Panc1 (cell line): ENCODE results near the gene TBX21. TPM values are rescaled to one million over a fixed set of nuclear protein-coding genes. Genes with fewer than 3 reads are reported as not detected.

Source experiments
- ATAC-seq: fragments of 200-7000 bp; cut with Tn5 transposase; 2 replicates; pipeline ENCODE4 v1.9.1; 2020; ENCODE audit warnings: mild to moderate bottlenecking, moderate library complexity
- BruUV-seq: library from RNA; stranded (reverse); fragments of 400-500 nt; replicated peaks from 2 replicates; lab custom pipeline; 2021; lab: Mats Ljungman, UMichigan
- CTCF ChIA-PET: fragments of 300-600 bp; sonication (Branson Sonifier 250); formaldehyde crosslinking; loops from one replicate; lab custom pipeline; 2022; ENCODE audit warnings: antibody characterized with exemption; lab: Charles Lee
- POLR2A ChIA-PET: fragments of 300-600 bp; sonication (Branson Sonifier 250); formaldehyde crosslinking; loops from one replicate; lab custom pipeline; 2022; ENCODE audit warnings: antibody characterized with exemption; lab: Charles Lee
- DNase-seq: peaks from one replicate; pipeline ENCODE4 v3.0.0-alpha.2; 2010; ENCODE audit warnings: low read depth, low spot score
- H3K27ac ChIP-seq: 2 replicates; pipeline ENCODE4 v1.5.1; 2011; ENCODE audit warnings: mild to moderate bottlenecking, low read length, inconsistent platforms
- H3K27me3 ChIP-seq: fragments of 200-500 bp; sonication (Bioruptor generic); 2 replicates; pipeline ENCODE4 v1.6.0; 2014; ENCODE audit warnings: low read length, inconsistent platforms; ENCODE audit not compliant: control insufficient read depth, insufficient read depth
- H3K36me3 ChIP-seq: fragments of 200-500 bp; sonication (Bioruptor generic); 2 replicates; pipeline ENCODE4 v1.5.1; 2014; ENCODE audit warnings: inconsistent platforms, mild to moderate bottlenecking, low read length, moderate library complexity; ENCODE audit not compliant: control insufficient read depth, insufficient read depth
- H3K4me1 ChIP-seq: 2 replicates; pipeline ENCODE4 v1.5.1; 2011; ENCODE audit warnings: inconsistent platforms, mild to moderate bottlenecking, low read length, moderate library complexity; ENCODE audit not compliant: control insufficient read depth, insufficient read depth
- H3K4me3 ChIP-seq, 2 experiments: 2 replicates each; pipeline ENCODE4 v1.5.1; 2011 to 2012; ENCODE audit warnings: low read depth in 2 of 2, low read length in 2 of 2, mild to moderate bottlenecking in 2 of 2, inconsistent platforms in 1 of 2, moderate library complexity in 1 of 2
- H3K9me3 ChIP-seq: fragments of 200-500 bp; sonication (Bioruptor generic); 2 replicates; pipeline ENCODE4 v1.5.1; 2014; ENCODE audit warnings: low read depth, mild to moderate bottlenecking, inconsistent platforms, low read length, moderate library complexity; ENCODE audit not compliant: control insufficient read depth, insufficient read depth
- POLR2AphosphoS5 ChIP-seq: IDR thresholded peaks from 2 replicates; pipeline ENCODE4 v1.6.1; 2012; ENCODE audit warnings: mild to moderate bottlenecking, low read depth, low read length, moderate library complexity
- SIN3A ChIP-seq: IDR thresholded peaks from 2 replicates; pipeline ENCODE4 v1.6.1; 2012; ENCODE audit warnings: low read depth, mild to moderate bottlenecking, low read length, moderate library complexity, borderline replicate concordance; ENCODE audit not compliant: insufficient read depth
- TCF7L2 ChIP-seq: IDR thresholded peaks from 2 replicates; pipeline ENCODE4 v1.6.1; 2011; ENCODE audit warnings: mild to moderate bottlenecking, low read depth, low read length, inconsistent platforms
- in situ Hi-C: cut with HindIII; loops from 2 replicates; pipeline ENCODE4 v1.10.0; 2016; ENCODE audit warnings: low sequenced_read_pairs, low pct_unique_long_range_greater_than_20kb
- intact Hi-C: fragments of 100-400 bp; cut with micrococcal nuclease; formaldehyde crosslinking; loops from one replicate; pipeline ENCODE4 v1.10.0; 2022; ENCODE audit not compliant: unreplicated experiment
- total RNA-seq: library from RNA; stranded (reverse); gene quantifications from one replicate; pipeline ENCODE4 v1.2.1, GENCODE V29; 2021; ENCODE audit not compliant: unreplicated experiment
- TF ChIP-seq, protein P1 (sequence below), 2 experiments: IDR thresholded peaks; 2 replicates each; pipeline ENCODE4 v1.6.1; 2011 to 2012; ENCODE audit warnings: low read depth in 2 of 2, control low read depth in 1 of 2, low read length in 1 of 2, mild to moderate bottlenecking in 1 of 2, moderate library complexity in 1 of 2; ENCODE audit not compliant: insufficient read depth in 1 of 2
- TF ChIP-seq, protein P2 (sequence below): fragments of 450-650 bp; IDR thresholded peaks from 2 replicates; pipeline ENCODE4 v1.5.1; 2017; ENCODE audit warnings: mild to moderate bottlenecking

Gene TBX21
- total RNA-seq, 1 experiment from 2014 or later = 0.10 TPM

DNA sequence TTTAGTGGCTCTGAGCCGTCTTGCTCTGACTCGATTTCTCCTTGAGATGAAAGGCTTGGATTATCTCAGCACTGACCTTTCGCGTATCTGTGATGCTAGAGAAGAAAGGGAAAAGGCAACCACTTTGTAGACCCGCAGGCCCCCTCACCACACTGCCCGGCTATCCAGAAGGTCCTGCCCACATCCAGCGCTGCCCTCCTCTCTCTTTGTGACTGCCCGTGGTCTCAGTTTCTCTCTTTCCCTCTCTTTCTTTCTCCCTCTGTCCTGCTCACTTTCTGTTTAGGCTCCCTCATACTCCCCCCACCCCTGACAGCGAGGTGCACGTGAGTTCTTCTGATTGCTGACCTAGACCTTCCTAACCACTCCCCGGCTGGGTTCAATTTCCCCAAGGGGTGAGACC, 12.8 kb upstream of the TBX21 start:
- no peaks in the 10 kb centered on the region for H3K36me3 ChIP-seq
- intact Hi-C loops (no loop called here), in situ Hi-C loops (no loop called here)
- POLR2A ChIA-PET = no interaction called here
- CTCF ChIA-PET = no interaction called here
- no peak overlapping the region for H3K4me3 ChIP-seq
- H3K4me1 ChIP-seq = peaks cover 3% of the 10 kb centered on the region; the same call in 1 of the 2 replicates
- TF ChIP-seq POLR2AphosphoS5 = no peak
- TF ChIP-seq, protein P1, sequence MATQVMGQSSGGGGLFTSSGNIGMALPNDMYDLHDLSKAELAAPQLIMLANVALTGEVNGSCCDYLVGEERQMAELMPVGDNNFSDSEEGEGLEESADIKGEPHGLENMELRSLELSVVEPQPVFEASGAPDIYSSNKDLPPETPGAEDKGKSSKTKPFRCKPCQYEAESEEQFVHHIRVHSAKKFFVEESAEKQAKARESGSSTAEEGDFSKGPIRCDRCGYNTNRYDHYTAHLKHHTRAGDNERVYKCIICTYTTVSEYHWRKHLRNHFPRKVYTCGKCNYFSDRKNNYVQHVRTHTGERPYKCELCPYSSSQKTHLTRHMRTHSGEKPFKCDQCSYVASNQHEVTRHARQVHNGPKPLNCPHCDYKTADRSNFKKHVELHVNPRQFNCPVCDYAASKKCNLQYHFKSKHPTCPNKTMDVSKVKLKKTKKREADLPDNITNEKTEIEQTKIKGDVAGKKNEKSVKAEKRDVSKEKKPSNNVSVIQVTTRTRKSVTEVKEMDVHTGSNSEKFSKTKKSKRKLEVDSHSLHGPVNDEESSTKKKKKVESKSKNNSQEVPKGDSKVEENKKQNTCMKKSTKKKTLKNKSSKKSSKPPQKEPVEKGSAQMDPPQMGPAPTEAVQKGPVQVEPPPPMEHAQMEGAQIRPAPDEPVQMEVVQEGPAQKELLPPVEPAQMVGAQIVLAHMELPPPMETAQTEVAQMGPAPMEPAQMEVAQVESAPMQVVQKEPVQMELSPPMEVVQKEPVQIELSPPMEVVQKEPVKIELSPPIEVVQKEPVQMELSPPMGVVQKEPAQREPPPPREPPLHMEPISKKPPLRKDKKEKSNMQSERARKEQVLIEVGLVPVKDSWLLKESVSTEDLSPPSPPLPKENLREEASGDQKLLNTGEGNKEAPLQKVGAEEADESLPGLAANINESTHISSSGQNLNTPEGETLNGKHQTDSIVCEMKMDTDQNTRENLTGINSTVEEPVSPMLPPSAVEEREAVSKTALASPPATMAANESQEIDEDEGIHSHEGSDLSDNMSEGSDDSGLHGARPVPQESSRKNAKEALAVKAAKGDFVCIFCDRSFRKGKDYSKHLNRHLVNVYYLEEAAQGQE (IDR thresholded peaks at IDR 0.05; ENCODE audit: insufficient read depth in 1 of 2, low read depth in 2 of 2, low read length in 1 of 2) = no peak
- TF ChIP-seq, protein P2, sequence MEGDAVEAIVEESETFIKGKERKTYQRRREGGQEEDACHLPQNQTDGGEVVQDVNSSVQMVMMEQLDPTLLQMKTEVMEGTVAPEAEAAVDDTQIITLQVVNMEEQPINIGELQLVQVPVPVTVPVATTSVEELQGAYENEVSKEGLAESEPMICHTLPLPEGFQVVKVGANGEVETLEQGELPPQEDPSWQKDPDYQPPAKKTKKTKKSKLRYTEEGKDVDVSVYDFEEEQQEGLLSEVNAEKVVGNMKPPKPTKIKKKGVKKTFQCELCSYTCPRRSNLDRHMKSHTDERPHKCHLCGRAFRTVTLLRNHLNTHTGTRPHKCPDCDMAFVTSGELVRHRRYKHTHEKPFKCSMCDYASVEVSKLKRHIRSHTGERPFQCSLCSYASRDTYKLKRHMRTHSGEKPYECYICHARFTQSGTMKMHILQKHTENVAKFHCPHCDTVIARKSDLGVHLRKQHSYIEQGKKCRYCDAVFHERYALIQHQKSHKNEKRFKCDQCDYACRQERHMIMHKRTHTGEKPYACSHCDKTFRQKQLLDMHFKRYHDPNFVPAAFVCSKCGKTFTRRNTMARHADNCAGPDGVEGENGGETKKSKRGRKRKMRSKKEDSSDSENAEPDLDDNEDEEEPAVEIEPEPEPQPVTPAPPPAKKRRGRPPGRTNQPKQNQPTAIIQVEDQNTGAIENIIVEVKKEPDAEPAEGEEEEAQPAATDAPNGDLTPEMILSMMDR = no peak
- no peak for TF ChIP-seq TCF7L2
- no peak for TF ChIP-seq SIN3A
- no peaks in the 10 kb centered on the region for H3K9me3 ChIP-seq
- no TSS peak for BruUV-seq
- no peaks in the 10 kb centered on the region for H3K27me3 ChIP-seq
- DNase-seq (no peak), ATAC-seq (no peak)
- no peak overlapping the region for H3K27ac ChIP-seq

DNA sequence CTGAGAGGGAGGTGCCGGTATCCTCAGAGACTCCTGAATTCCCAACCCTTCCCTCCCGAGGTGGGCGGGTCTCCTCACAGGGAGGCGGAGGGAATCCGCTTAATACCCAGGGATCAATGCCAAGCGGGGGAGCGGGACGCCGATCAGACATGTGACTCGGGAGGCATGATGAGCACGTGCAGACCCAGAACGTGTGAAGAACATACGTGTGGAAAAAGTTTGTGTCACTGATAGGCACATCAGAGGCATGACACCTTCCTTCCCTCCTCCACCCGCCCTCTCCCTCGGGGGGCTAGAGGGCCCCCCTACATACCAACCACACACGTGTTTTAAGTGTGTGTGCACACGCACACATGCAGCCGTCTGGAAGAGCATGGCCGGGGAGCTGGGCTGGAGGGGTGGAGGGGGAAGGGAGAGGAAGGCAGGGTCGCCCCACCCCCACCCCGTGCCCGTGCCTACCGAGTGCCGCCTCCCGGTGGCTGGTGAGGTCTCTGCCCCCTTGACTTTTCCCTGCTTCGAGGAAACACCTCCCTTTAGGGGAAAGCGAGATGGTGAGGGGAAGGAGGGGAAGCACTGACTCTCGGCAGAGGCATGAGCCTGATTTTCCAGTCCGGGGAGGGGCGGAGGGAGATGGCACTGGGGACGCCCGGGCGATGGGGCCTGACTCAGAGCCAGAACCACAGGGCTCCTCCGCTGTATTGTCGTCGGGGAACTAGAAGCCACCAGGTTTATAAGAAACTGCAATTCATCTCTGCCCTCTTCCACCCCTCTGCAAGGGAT, 12.1 kb upstream of the TBX21 start:
- no peaks in the 10 kb centered on the region for H3K27me3 ChIP-seq
- intact Hi-C loops = no loop called here
- ChIA-PET POLR2A (no interaction called here), CTCF (no interaction called here)
- TF ChIP-seq, protein P1 (IDR thresholded peaks at IDR 0.05; ENCODE audit: insufficient read depth in 1 of 2, low read depth in 2 of 2, low read length in 1 of 2) = no peak
- TF ChIP-seq TCF7L2 (no peak), POLR2AphosphoS5 (no peak), SIN3A (no peak)
- TF ChIP-seq, protein P2 = no peak
- DNase-seq (no peak), ATAC-seq (peak; percentile 37; the same call in 1 of the 2 replicates)
- H3K9me3 ChIP-seq = no peaks in the 10 kb centered on the region
- in situ Hi-C loops = no loop called here
- H3K4me1 ChIP-seq = peaks cover 3% of the 10 kb centered on the region; the same call in 1 of the 2 replicates
- no peak overlapping the region for H3K27ac ChIP-seq
- H3K4me3 ChIP-seq = no peak overlapping the region
- no peaks in the 10 kb centered on the region for H3K36me3 ChIP-seq
- no TSS peak for BruUV-seq
